Stimulated activated CD8-positive, alpha-beta memory T cell treated with anti-CD3 and anti-CD28 coated beads, Interleukin-4, amount 100 ng/mL, for 4 hours (primary cell): ENCODE data around the gene DNAH5.

Source experiments
- DNase-seq, 2 donors: peaks; one replicate each; pipeline ENCODE4 v3.0.0-alpha.2; 2020; ENCODE audit warnings: low read depth in 2 of 2, low spot score in 1 of 2

The DNAH5 gene

DNA sequence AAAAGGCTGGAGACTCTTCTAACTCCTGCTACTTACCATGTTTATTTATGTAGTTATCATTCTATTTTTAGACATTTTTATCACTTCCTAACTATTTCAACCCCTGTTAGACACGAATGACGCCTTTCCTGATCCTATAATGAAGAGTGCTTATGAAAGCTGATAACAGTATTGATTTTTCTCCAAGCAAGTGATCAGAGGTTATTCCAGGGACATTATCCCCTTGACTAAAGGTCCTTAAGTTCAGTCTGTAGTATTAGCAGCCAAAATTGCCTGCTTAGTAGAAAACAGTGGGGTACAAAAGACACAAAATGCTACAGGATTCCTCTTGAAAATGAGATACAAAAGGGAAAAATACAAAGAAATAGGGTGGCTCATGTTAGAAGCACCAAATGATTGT, 235.6 kb downstream of the DNAH5 start:
- no peak for DNase-seq

DNA sequence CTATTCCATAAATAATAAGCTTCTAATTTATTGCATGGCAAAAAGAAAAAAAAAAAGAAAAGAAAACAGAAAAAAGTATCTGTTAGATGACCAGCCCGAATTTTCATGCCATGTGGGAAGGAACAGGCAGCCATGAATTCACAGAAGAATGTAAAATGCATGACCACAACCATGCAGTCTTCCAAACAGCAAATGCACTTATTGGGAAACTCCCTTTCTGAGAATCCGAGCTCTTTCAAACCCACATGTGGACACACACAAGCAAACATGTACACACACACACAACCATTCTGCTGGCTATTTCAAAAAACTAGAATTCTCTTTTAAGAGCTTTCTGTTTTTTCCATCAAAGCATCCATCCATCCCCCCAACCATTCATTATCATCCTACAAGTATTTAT, 236.1 kb downstream of the DNAH5 start:
- DNase-seq, result no peak

DNA sequence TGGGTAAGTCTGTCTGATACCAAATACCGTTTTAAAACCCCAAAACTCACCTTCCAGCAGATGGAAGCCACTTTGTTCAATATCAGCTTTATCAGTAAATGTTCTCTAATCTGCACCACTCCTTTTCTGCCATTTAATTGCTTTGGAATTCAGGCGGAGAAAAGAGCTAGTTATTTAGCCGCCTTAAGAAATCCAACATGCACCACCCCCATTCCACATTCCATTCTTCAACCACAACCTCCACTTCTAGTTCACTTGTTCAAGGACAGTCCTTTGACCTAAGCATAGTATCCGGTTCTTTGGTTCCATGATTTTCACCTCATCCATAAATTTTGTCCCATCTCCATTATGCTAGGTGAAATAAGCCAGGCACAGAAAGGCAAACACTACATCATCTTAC, 240.1 kb downstream of the DNAH5 start:
- no peak for DNase-seq

DNA sequence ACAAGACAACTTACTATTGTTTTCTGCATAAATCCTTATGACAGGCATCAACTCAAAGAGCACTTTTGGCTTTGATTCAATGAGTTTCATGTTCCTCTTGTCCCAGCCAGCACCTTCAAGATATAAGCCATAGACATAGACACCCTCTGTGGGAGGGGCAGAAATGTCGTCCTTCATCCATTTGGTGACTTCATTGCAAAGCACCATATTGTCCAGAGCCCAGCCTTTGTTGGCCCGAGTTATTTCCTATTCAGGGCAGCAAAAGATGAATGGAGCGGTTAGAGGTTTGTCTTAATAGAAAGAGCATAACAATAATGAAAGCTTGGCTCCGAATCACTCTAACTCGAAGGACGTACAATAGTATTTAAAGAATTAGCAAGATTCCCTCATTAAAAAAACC, 243.9 kb downstream of the DNAH5 start:
- DNase-seq, result no peak

DNA sequence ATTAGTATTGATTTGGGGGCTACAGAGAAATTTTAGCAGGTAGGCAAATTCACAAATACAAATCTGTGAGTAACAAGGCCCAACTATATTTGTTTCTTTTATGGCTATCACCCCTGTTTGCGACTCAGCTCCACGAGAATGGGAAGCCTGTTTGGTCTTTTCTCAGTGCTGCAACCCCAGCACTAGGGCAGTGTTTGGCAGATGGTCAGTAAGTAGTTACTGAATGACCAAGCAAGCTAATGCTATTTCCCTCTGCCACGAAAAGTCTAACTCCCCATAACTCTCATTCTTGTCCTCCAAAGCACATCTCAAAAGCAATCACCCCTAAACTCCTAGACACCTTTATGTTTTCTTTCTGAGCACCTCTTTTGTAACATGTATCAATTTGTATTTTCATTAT, 245.6 kb downstream of the DNAH5 start:
- no peak for DNase-seq

DNA sequence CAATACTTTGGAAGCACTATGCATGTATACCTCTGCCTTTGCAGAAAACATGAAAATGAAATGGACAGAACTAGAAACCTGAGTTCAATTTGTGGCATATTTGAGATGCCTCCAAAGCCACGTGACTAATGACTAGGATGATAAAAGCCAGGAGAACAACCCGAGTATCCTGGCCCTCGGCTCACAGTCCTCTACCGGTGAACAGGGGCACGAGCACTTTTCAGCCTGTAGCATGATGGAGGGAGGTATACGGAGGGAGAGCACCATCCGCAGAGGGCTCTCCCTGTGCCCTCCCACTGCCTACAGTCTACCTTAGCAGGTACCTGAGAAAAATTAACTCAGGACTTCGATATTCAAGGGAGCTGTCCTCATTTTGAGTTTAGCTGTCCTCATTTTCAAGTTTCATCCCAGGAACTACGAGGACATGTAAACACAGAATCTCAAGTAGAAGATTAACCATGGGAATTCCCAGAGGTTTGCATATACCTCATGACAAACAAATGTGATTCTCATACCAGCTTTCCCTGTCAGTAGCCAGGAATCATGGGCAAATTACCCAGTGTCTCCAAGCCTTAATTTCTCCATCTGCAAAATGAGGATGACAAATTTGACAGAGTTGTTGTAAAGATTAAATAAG, 249.3 kb downstream of the DNAH5 start:
- DNase-seq, result no peak

DNA sequence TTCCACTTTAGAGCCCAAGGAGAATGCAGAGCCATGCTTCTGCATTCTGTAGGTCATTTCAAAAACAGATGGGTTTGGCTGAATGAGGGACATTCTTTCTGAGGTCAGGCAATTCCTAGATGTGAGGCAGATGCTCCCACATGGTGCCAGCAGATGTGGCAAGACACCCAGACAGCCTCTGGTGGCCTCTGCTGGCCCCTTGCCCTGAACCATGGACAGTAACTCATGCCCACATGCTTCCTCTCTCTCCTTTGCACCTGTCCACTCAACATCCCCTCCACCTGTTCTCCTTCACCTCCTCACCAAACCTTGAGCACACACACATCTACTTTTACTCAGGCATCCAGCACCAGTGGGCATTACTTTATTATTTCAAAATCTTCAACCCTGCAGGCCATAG, 252.3 kb downstream of the DNAH5 start:
- DNase-seq, result no peak

DNA sequence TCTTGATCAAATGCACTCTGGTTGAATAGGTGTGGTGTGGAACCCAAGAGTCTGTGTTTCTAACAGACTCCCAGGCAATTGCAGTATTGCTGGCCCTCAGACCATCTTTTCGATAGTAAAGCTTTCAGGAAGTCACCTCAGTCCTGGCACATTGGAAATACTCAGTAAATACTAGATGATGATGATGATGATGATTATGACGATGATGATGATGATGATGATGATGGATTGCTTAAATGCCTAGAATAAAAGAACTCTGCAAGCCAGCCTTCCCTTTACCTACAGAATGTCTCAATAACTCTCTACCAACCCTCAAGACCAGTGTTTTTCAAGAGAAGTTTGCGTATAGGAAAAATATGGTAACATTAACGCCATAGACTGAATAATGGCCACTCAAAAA, 268.0 kb downstream of the DNAH5 start:
- no peak for DNase-seq

DNA sequence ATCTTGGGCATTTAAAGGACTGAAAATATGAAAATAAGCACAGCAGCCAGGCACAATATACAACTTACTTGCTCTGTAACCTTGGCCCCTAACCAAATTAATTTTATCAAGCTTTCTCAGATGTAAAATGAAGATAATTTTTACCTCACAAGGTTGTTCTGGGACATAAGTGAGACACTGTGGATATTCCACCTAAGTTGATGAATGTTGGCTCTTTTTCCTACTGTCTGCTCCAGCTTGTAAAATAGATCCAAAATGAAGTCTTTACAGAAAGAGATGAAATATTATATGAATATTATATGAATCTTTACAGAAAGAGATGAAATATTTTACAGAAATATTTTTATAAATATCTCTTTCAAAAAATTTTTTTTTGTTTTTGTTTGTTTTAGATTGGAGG, 270.1 kb downstream of the DNAH5 start:
- no peak for DNase-seq

DNA sequence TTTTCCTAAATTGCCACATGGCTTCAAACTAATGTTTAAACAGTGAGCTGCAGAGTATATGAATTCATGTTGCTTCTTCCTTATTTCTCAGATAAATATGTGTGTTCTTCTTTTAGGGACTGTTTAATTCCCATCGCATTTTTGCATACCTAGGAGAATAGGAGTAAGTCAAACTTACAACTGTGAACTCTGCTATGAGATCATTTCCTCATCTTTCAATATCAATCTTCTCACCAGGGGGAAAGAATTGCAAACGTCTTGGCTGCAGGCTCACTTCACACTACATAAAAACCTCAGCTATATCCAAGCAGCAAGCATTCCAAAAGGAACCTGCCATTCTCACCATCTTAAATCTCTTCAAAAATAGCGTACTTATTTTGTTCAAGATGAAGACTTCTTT, 271.0 kb downstream of the DNAH5 start:
- DNase-seq, result no peak

DNA sequence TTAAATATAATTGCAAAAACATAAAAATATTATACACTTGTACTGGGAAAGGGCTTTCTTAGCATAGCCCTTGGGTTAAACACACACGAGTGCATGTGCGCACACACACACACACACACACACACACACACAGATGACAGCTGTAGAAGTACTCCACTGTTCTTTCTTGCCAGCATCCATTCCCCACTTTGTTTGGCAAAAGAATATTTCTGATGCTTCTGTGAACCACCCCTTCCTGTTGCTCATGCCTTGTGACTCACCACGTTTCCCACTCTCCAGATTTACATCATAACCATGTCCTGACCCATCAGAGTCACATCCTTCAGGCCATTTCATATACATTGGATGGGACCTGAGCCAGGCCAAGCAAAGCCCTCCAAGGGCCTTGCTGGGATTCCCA, 280.1 kb downstream of the DNAH5 start:
- no peak for DNase-seq

DNA sequence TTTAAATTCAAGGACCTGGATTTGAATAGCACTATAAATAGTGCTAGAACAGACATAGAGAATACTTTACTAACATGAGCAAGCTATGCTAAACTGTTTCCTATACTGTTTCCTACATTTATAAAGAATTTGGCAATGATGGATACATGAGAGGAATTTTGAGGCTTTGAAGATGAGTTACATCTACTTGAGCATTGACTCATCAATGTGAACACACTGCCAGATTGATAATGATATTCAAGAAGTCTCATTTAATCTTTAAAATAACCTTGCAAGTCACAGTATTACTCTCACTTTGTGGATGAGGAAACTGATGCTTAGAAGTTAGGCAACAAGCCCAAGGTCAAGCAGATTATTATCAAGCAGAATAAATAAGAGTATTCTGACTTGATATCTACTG, 281.9 kb downstream of the DNAH5 start:
- DNase-seq, result no peak

DNA sequence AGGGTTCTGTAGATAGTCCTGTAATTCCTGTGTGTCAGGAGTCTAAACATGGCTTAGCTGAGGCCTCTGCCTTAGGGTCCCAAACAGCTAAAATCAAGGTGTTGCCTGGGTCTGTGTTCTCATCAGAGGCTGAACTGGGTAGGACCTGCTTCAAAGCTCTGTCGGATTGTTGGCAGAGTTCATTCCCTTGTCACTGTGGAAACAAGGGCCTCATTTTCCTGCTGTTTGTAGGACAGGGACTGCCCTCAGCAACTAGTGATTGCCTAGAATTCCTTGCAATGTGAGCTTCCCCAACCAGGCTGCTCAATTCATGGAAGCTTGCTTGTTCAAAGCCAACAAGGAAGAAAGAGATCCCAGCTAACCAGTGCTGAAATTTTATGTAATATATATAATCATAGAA, 283.2 kb downstream of the DNAH5 start:
- no peak for DNase-seq

DNA sequence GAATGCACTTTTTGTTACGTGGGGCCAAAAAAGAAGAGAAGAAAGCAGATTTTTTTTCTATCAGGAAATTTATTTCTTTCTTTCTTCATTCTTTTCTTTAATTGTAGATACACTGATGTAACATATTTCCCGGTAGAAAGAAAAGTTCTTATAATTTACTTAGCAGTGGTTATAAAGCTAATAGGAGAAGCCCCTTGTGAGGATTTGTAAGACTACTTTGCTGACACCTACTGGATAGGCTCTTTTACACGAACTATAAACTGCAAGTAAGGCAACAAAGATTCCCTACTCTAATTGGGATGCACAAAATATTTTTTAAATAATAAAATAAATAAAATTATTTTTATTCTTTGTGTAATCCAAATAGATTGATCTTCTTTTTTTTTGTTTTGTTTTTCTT, 284.4 kb downstream of the DNAH5 start:
- no peak for DNase-seq

DNA sequence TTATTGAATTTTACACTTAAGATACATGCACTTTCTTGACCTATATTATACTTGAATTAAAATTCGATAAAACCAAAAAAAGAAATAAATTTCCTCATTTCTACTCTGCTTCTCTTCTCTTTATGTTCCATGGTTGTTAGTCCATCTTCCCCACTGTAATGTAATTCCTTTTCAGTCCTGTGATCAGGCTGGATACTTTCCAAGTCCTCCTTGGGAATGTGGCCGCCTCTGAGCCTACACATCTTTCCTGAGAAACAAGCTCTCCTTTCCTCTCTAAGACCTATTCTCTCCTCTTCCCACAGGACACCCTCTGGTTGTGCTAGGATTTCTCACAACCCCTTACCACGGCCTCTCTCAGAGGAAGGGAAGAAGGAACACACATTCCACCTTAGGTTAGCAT, 285.1 kb downstream of the DNAH5 start:
- no peak for DNase-seq

DNA sequence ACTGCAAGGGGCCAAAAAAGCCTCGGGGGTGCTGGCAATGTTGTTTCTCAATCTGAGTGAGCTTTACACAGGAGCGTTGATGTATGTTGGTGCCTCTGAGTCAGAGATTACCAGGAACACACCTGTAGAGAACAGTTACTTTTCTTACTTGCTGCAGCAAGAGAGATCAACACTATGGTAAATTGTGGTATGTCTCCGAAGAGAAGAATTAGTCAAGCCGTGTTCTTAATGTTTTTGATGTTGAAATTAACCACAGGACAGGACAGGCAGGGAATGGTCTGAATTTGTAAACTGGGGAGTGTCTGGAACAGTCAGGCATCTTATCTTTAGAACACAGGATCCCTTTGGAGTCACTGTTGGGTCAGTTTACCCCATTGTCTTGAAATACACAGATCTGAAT, 285.7 kb downstream of the DNAH5 start:
- no peak for DNase-seq

DNA sequence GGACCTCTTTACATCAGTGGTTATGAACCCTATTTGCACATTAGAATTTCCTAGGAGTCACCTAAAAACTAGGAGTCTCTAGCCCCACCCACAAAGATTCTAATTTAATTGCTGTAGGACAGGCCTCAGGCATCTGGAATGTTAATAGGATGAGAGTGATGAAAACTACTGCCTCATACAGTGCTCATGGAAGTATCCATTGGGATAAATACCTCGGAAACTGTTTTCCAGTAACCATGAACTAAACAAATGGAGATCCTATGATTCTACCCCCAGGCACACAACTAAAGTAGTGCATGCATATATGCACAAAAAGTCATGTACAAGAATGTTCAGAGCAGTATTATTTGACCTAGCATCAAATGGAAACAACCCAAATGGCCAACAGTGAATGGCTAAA, 286.3 kb downstream of the DNAH5 start:
- no peak for DNase-seq

DNA sequence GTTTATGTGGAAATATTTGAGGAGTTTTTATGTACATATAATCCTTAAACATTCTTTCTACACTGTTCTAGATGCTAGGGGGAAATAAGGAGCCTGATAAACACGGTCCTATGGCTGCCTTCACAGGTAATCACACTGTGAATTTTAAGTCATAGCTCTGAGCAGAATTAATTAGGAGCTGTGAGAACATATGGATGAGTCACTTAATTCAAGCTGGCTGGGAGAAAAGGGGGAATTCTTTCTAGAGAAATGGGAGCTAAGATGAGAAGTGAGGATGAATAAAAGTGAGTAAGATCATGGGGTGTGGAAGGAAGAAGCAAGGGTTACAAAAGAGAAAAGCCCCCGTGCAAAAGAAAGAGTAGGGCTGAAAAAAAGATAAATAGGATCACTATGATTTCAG, 290.8 kb downstream of the DNAH5 start:
- no peak for DNase-seq

DNA sequence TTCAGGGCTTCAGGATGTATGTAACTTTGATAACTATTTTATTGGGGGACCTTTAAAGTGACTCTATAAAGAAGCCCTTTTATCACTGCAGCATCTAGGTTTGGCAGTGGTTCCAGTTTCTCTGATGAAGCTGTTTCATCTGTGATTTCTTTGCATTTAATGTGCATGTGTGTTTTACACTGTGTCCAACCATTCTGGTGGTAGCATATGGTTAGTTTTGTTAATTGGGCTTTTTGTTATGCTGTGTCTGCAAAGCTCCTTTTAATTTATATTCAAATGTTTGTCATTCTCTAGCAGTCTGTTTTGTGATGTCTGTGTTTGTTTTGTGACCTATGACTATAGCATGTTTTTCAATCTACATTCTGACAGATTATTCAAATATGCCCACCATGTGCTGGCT, 294.8 kb downstream of the DNAH5 start:
- DNase-seq, result no peak

DNA sequence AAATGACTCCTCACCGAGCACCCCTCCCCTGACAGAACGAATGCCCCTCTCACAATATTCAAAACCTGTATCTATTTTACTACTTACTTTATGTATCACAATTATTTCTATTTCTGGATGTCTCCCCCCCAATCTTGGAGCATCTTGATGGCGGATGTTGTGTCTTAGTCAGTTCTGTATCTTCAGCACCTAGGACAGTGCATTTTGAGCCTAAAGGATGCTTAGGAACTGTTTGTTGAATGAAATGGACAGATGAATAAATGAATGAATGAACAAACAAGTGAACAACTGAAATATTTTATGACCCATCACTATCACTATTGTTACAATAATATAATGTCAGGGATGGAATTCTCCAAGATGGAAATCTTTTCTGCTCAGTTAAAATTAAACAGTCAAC, 295.7 kb downstream of the DNAH5 start:
- DNase-seq, result no peak

DNA sequence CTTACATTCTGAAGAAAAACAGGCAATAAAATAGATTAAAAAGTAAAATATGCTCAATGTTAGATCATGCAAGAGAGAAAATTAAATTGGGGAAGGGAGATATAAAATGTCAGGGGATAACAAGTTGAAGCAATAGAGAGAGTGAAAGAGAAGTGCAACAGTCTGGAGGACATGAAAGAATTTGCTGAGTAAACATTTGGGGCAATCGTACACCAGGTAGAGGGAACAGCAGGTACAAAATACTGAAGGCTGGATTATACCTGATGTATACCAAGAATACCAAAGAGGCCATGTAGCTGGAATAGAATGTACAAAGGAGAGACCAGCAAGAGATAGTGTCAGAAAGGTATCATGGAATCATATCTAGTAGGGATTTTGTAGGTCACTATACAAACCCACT, 300.8 kb downstream of the DNAH5 start:
- no peak for DNase-seq

DNA sequence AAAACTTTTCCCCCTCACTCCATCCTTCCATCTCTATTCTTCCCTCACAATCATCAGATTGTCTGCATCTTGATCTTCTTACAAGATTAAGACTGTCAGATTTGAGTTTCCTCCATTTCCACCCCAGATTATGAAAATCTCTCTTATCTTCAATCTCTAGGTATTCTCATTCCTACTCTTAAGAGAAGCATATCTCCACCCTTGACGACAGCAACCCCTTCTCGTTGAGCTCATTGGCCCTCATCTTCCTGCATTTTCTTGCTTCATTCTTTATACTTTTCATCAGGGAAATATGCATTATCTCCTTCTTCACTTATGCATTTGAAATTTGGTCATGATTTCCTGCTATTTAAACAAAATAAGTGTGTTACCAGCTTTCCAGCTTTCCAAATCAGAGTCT, 301.3 kb downstream of the DNAH5 start:
- DNase-seq, result no peak
